Ovary (tissue), 3 donors: ENCODE results near the gene SLC7A10.

Experiments used
- EP300 ChIP-seq: sonication (generic); formaldehyde crosslinking; IDR thresholded peaks from one replicate; pipeline ENCODE4 v1.6.1; 2017; ENCODE audit warnings: antibody characterized with exemption
- POLR2A ChIP-seq: fragments of 450-650 bp; IDR thresholded peaks from one replicate; pipeline ENCODE4 v1.6.1; 2017; ENCODE audit warnings: antibody characterized with exemption, mild to moderate bottlenecking, moderate library complexity
- TF ChIP-seq, protein P1 (sequence below), 3 donors: fragments of 450-650 bp in 2 of 3; fragments of 200-600 bp in 1 of 3; IDR thresholded peaks; one replicate each; pipeline versions ENCODE4 v1.5.1 to v1.8.0; 2016 to 2022; ENCODE audit warnings: antibody characterized with exemption in 3 of 3, mild to moderate bottlenecking in 1 of 3
- donor health status: DM: no; HTN: no; CAD: no.

DNA sequence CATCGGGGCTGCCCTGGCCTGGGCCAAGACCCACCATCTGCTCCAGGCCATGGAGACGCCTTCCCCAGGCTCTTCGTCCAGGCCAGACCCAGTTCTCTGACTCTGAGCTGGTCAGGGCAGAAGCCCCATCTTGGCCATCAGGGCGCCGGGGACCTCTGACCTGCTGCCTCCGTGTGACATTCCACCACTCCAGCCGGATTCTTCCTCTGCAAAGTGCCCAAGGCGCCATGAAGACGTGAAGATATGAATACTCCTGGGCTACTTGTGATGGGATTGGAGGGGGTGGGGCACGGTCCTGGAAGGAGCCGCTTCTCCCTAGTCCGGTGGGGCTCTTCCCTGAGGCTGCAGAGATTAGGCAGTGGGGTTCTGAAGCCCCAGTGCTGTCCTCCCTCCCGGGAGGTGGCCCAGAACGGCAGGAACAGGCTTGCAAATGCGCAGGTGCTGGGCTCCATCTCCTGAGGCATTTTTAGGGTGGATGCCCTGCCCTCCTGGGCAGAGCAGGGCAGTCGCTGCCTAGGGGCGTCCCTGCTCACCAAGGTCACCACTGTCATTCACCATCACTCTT, 26.0 kb upstream of the SLC7A10 start:
- TF ChIP-seq, protein P1, sequence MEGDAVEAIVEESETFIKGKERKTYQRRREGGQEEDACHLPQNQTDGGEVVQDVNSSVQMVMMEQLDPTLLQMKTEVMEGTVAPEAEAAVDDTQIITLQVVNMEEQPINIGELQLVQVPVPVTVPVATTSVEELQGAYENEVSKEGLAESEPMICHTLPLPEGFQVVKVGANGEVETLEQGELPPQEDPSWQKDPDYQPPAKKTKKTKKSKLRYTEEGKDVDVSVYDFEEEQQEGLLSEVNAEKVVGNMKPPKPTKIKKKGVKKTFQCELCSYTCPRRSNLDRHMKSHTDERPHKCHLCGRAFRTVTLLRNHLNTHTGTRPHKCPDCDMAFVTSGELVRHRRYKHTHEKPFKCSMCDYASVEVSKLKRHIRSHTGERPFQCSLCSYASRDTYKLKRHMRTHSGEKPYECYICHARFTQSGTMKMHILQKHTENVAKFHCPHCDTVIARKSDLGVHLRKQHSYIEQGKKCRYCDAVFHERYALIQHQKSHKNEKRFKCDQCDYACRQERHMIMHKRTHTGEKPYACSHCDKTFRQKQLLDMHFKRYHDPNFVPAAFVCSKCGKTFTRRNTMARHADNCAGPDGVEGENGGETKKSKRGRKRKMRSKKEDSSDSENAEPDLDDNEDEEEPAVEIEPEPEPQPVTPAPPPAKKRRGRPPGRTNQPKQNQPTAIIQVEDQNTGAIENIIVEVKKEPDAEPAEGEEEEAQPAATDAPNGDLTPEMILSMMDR (IDR thresholded peaks at IDR 0.05) = no peak
- TF ChIP-seq POLR2A (no peak), EP300 (no peak)
